Upper lobe of right lung (tissue), 1 donor: ENCODE results near the gene CAMTA1. TPM values are rescaled to one million over a fixed set of nuclear protein-coding genes. Genes with fewer than 3 reads are reported as not detected.

Experiments
- ATAC-seq: fragments of 200-7000 bp; cut with Tn5 transposase; one replicate; pipeline ENCODE4 v1.9.1; 2020; ENCODE audit warnings: mild to moderate bottlenecking, moderate library complexity
- DNase-seq: peaks from one replicate; pipeline ENCODE4 v3.0.0-alpha.2; 2020
- H3K27ac ChIP-seq: fragments of 200-600 bp; one replicate; pipeline ENCODE4 v1.8.0; 2022
- H3K27me3 ChIP-seq: fragments of 200-600 bp; one replicate; pipeline ENCODE4 v1.8.0; 2022; ENCODE audit warnings: mild to moderate bottlenecking
- H3K36me3 ChIP-seq: fragments of 200-600 bp; one replicate; pipeline ENCODE4 v1.8.0; 2022
- H3K4me1 ChIP-seq: fragments of 200-600 bp; one replicate; pipeline ENCODE4 v1.8.0; 2022
- H3K4me3 ChIP-seq: fragments of 200-600 bp; one replicate; pipeline ENCODE4 v1.8.0; 2022; ENCODE audit warnings: mild to moderate bottlenecking
- H3K9me3 ChIP-seq: fragments of 200-600 bp; one replicate; pipeline ENCODE4 v1.8.0; 2022
- intact Hi-C: fragments of 100-400 bp; cut with DNase I; formaldehyde crosslinking; loops from one replicate; pipeline ENCODE4 v1.11.0; 2022
- total RNA-seq: library from RNA; stranded (reverse); fragmentation: NEBNext Ultra II Directional; extraction: Animal tissue kit (Norgen Biotek cat#: 25700); gene quantifications from one replicate; pipeline ENCODE4 v1.2.1, GENCODE V29; 2021
- TF ChIP-seq, protein P1 (sequence below): fragments of 200-600 bp; IDR thresholded peaks from one replicate; pipeline ENCODE4 v1.8.0; 2022; ENCODE audit warnings: antibody characterized with exemption
- donor health status: DM: no; HTN: yes; CAD: no; lungs with severe emphysema.

The CAMTA1 gene
- total RNA-seq, 1 donor from 2014 or later = 63.4 TPM

DNA sequence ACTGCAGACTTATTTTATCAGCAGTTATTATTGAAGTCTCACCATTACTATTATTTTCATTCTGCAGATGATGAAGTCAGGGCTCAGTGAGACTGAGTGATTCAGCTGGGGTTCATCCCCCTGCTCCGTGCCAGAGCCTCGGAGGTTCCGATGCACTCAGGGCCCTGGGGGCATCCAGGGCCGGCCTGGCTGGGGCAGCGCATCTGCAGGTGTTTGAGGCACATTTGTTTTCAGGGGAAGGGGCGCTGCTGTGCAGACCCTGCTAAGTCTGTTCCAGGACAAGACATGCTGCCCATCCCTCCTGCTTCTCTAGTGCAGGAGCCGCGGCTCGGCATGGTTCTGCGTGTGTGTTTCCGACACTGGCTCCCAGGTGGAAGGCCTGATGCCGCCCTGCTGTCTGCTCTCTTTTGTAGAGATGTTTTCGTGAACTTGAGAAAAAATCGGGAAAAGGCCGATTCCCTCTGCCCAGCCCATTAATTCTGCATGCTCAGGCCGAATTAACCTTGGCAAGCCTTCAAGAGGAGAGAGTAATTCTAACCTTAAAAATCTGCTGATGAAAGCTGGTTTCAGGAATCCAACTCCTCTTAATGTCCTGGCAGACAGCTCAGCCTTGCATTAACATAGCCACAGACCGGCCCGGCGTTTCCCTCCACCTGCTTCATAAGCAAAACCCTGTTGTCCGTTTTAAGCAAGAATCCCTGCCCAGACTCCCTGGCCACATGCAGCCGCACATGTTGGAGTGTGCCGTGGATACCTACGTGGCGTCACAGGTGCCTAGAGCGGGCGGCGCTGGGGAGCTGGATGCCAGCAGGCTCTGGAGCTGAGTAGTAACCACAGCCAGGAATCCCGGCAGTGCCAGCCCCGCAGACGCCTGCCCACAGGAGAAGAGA lies 669.9 kb downstream of the CAMTA1 start:
- ATAC-seq (no peak), DNase-seq (no peak)
- Histone ChIP-seq H3K4me3 (no peak overlapping the region), H3K36me3 (no peaks in the 10 kb centered on the region), H3K27ac (no peak overlapping the region), H3K9me3 (no peaks in the 10 kb centered on the region), H3K4me1 (no peaks in the 10 kb centered on the region), H3K27me3 (no peaks in the 10 kb centered on the region)
- TF ChIP-seq, protein P1, sequence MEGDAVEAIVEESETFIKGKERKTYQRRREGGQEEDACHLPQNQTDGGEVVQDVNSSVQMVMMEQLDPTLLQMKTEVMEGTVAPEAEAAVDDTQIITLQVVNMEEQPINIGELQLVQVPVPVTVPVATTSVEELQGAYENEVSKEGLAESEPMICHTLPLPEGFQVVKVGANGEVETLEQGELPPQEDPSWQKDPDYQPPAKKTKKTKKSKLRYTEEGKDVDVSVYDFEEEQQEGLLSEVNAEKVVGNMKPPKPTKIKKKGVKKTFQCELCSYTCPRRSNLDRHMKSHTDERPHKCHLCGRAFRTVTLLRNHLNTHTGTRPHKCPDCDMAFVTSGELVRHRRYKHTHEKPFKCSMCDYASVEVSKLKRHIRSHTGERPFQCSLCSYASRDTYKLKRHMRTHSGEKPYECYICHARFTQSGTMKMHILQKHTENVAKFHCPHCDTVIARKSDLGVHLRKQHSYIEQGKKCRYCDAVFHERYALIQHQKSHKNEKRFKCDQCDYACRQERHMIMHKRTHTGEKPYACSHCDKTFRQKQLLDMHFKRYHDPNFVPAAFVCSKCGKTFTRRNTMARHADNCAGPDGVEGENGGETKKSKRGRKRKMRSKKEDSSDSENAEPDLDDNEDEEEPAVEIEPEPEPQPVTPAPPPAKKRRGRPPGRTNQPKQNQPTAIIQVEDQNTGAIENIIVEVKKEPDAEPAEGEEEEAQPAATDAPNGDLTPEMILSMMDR = no peak
- intact Hi-C loops = no loop called here

GRCh38 chr1:7455796-7456721 lies 670.8 kb downstream of the CAMTA1 start:
- TF ChIP-seq, protein P1 = no peak
- intact Hi-C loops = no loop called here
- no peaks in the 10 kb centered on the region for H3K27me3 ChIP-seq
- no peak overlapping the region for H3K27ac ChIP-seq
- DNase-seq = no peak
- no peak for ATAC-seq
- H3K4me3 ChIP-seq = no peak overlapping the region
- no peaks in the 10 kb centered on the region for H3K36me3 ChIP-seq
- H3K9me3 ChIP-seq = no peaks in the 10 kb centered on the region
- no peaks in the 10 kb centered on the region for H3K4me1 ChIP-seq

DNA sequence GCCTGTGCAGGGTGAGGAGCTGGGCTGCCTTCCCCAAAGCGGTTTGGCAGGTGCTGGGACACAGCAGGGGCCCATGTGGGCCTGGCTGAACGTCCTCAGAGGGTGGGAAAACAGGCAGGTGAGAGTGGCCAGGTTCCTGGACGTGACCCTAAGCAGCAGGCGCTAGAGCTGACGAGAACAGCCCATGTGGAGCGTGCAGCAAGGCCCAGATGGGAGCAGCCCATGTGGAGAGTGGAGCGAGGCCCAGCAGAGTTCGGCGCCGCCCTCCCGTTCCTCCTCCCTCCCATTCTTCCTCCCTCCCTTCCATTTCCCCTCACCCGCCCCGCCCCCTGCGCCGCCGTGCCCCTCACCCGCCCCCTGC lies 671.4 kb downstream of the CAMTA1 start:
- TF ChIP-seq, protein P1 = no peak
- H3K4me3 ChIP-seq = no peak overlapping the region
- no peaks in the 10 kb centered on the region for H3K27me3 ChIP-seq
- H3K9me3 ChIP-seq = no peaks in the 10 kb centered on the region
- H3K27ac ChIP-seq = no peak overlapping the region
- H3K4me1 ChIP-seq = no peaks in the 10 kb centered on the region
- DNase-seq = no peak
- intact Hi-C loops = no loop called here
- ATAC-seq = no peak
- no peaks in the 10 kb centered on the region for H3K36me3 ChIP-seq

DNA sequence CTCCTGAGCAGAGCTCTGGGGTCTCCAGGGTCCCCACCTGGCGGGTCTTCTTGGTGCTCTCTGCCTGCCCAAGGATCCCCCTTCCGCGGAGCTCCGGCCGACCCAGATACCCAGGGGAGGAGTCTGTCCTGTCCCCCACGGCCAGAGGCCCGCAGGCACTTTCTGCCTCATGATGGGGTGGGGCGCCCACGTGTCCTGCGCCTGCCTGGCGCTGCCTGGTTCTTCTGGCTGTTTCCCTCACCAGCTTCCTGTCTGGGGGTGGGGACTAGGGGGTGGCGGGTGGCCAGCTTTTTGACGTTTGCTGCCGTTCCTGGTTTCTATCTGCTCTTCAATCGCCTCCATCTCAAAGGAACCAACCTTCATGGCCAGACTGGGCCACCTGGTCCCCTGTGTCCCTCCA lies 672.6 kb downstream of the CAMTA1 start:
- intact Hi-C loops = no loop called here
- Histone ChIP-seq H3K36me3 (no peaks in the 10 kb centered on the region), H3K4me3 (no peak overlapping the region), H3K9me3 (no peaks in the 10 kb centered on the region), H3K27ac (no peak overlapping the region), H3K27me3 (no peaks in the 10 kb centered on the region), H3K4me1 (no peaks in the 10 kb centered on the region)
- DNase-seq (no peak), ATAC-seq (no peak)
- TF ChIP-seq, protein P1 = no peak

- Histone ChIP-seq H3K9me3 (no peaks in the 10 kb centered on the region), H3K27ac (no peak overlapping the region), H3K36me3 (no peaks in the 10 kb centered on the region), H3K4me3 (no peak overlapping the region), H3K27me3 (no peaks in the 10 kb centered on the region), H3K4me1 (no peaks in the 10 kb centered on the region)
- intact Hi-C loops = no loop called here
- TF ChIP-seq, protein P1 = no peak
- ATAC-seq (no peak), DNase-seq (no peak)
Measured at GRCh38 chr1:7458946-7459345, 673.7 kb downstream of the CAMTA1 start.
